HL-60/S4 treated with phorbol 12-myristate 13-acetate at 8.2 ng/mL for 4 days and 3 days (cell line): ENCODE data around the gene SAPCD1.

ENCODE experiments used
- in situ Hi-C: fragments of 300-500 bp; cut with MboI; formaldehyde crosslinking; loops from 2 replicates; pipeline ENCODE4 v1.15.0; 2022; ENCODE audit warnings: low sequenced_read_pairs

SAPCD1 gene

GRCh38 chr6:31749301-31750036 is 13.0 kb upstream of the SAPCD1 start:
- in situ Hi-C loops = no loop called here

- in situ Hi-C loops = no loop called here
Measured at GRCh38 chr6:31750411-31751022, 11.9 kb upstream of the SAPCD1 start.

- in situ Hi-C loops = no loop called here
Measured at GRCh38 chr6:31752739-31753319, 9.6 kb upstream of the SAPCD1 start.

GRCh38 chr6:31758281-31758680 is 4.2 kb upstream of the SAPCD1 start:
- in situ Hi-C loops = no loop called here

DNA sequence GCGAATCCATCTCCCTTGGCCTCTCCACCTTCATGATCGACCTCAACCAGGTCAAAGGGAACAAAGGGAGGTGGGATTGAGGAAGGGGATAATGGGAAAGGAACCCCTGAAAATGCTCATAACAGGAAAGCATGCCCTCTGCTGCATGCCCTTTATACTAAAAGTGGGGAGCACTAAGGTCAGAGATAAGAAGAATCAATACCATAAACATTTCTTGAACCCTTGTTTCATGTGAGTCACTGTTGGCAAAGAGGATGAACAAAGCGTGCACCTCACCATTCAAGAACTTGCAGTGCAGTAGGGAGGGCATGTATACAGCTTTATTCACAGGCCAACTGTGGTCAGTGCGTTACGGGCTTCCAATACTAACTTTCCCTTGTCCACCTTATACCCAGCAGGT is 1.7 kb upstream of the SAPCD1 start:
- in situ Hi-C loops = loop anchor here (10.0 kb wide), 1 partner anchor 76 kb away; the partner anchor contains the start of gene LY6G5C

- in situ Hi-C loops = loop anchor here (10.0 kb wide), 1 partner anchor 77 kb away; the partner anchor contains the start of gene LY6G5C
Measured at GRCh38 chr6:31761343-31761742, 1.1 kb upstream of the SAPCD1 start.

DNA sequence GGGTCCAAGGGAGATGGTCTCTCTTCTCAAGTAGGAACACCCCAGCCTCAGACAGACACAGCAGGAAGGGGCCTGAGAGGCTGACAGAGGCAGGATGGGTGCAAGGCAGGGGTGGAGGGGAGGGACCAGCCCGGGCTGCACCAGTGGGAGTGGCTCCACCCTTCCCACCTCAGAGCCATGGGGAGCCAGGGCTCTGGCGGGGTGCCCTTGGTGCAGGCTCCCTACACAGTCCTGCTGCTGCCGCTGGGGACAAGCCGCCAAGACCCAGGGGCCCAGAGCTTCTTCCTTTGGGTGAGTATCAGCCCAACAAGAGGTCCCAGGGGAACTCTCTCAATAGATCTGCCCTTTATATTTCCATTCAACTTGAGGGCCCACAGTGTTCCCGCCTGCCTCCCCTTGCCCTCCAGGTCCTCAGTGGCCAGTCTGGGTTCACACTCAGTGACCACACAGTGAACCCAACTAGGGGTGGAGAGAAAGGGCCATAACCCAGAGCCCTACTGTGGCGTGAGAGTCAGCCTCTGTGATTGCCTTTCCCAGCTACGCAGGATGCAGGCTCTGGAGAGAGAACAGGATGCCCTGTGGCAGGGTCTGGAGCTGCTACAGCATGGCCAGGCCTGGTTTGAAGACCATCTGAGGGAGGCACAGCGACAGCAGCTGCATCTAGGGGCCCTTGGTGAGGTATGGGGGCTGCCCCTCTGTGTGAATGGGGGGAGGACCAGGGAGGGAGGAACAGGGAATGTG is 592 bp downstream of the SAPCD1 start:
- in situ Hi-C loops = loop anchor here (10.0 kb wide), 1 partner anchor 78 kb away; the partner anchor contains the start of gene LY6G5C

DNA sequence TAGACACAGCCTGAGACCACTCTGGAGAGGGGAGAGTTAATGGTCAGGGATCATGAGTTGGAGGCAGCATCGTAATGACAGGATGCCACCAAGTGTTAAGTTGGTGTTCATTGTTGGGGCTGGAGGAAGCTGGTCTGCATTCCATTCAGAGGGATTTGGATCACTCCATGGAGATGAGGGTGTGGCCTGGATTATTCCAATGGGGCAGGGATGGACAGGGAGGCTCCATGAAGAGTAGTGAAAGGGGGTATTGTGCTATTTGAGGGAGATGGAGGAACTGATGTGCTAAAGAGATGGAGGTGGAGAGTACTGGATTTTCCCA is 1.1 kb downstream of the SAPCD1 start:
- in situ Hi-C loops = loop anchor here (10.0 kb wide), 1 partner anchor 79 kb away; the partner anchor contains the start of gene LY6G5C

DNA sequence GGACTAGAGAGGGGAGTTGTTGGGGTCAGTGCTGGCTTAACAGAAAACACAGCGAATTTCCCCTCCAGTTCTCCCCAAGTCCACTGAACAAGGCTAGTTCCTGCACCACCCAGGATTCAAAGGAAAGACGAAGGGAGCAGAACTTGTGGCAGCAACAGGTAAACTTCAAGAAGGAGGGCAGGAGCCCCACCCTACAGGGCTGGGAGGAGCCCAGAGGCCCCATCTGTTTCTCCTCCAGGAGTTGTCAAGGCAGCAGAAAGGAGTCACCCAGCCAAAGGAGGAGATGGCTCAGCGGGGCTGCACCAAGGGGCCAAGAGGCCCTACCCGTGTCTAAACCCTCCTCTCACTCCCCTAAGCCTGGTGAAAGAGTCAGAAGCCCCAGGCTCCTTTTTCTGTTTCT is 1.7 kb downstream of the SAPCD1 start:
- in situ Hi-C loops = loop anchor here (10.0 kb wide), 1 partner anchor 79 kb away; the partner anchor contains the start of gene LY6G5C

- in situ Hi-C loops = loop anchor here (10.0 kb wide), 1 partner anchor 81 kb away; the partner anchor contains the start of gene LY6G5C
Measured at GRCh38 chr6:31765559-31765909, 3.1 kb downstream of the SAPCD1 start.

DNA sequence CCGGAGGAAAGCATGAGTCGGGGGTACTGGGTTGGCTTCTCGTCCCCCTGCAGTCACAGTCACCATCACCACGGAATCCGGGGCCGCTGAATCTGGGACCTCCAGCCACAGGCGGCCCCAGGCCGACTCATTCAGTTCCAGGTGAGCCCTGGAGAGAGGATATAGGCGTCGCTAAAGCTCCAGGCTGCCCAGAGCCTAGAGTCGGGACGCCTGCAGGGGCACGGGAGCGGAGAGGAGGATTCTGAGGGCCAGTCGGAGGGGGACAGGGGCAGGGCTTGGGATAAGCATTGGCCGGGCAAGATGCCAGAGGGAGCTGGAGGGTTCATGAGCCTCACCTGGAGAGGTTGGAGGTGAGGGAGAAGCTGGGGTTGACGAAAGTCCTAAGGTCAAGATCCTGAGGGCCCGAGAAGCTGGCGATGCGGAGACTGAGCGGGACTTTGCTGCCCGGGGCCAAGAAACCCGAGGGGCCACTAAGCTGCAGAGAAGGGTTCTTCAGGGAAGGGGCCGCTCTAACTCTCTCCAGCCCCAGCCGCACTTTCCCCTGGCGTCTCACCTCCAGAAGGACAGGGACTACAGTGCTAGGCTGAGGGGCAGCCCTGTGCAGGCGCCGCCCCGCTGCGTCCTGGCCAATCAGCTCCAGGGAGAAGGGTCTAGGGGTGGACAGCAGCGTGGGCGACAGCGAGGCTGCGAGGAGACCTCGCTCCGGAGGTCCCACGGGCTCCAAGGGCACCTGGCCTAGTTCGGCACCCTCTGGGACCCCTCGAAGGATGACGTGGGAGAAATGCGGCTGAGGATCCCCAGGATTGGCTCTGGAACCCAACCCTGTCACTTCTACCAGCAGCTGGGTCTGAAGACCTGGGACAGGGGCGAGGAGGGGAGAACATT is 3.7 kb downstream of the SAPCD1 start:
- in situ Hi-C loops = loop anchor here (10.0 kb wide), 1 partner anchor 81 kb away; the partner anchor contains the start of gene LY6G5C

- in situ Hi-C loops = loop anchor here (10.0 kb wide), 1 partner anchor 82 kb away; the partner anchor contains the start of gene LY6G5C
Measured at GRCh38 chr6:31767096-31767645, 4.7 kb downstream of the SAPCD1 start.

GRCh38 chr6:31768363-31769257 is 6.2 kb downstream of the SAPCD1 start:
- in situ Hi-C loops = loop anchor here (10.0 kb wide), 1 partner anchor 84 kb away; the partner anchor contains the start of gene LY6G5C

GRCh38 chr6:31769684-31770371 is 7.4 kb downstream of the SAPCD1 start:
- in situ Hi-C loops = loop anchor here (10.0 kb wide), 1 partner anchor 85 kb away; the partner anchor contains the start of gene LY6G5C

DNA sequence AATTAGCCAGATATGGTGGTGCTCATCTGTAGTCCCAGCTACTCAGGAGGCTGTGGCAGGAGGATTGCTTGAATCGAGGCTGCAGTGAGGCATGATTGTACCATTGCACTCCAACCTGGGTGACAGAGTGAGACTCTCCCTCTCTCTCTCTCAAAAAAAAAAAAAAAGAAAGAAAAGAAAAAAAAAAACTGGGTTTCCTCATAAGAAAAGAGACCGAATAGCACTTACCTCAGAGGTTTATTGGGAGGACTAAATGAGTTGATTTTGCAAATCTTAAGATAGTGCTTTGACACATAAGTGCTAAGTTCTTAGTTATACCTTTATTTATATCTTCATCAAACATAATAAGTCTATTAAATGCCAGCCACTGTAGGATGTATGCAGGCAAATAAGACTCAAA is 8.4 kb downstream of the SAPCD1 start:
- in situ Hi-C loops = no loop called here

- in situ Hi-C loops = no loop called here
Measured at GRCh38 chr6:31771992-31772358, 9.5 kb downstream of the SAPCD1 start.

DNA sequence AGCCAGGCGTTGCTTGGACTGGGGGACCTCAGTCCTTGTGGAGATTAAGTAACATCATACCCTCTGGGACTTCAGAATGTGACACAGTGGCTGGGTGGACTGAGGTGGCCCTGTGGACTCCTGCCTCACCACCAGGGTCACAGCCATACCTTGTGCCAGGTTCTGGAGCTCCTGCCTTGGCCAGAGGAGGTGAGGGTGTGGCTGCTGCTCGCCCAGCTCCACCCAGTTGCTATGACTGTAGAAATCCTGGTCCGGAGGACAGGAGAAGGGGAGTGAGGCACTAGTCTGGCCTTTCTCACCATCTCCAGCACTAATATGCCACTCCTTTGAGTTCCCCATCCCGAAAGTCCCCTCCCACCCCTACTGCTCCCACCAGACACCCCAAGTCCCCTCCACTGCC is 12.7 kb downstream of the SAPCD1 start:
- in situ Hi-C loops = no loop called here
